HepG2 (cell line): ENCODE results near the gene TIMM23. TPM values are rescaled to one million over a fixed set of nuclear protein-coding genes. Genes with fewer than 3 reads are reported as not detected.
A peak's percentile ranks its signal among the peaks of the same experiment; 100 is the strongest.

Experiments
- ARID2 ChIP-seq: sonication (generic); formaldehyde crosslinking; IDR thresholded peaks from 2 replicates; pipeline ENCODE4 v1.8.1; 2022; ENCODE audit warnings: mild to moderate bottlenecking, missing genetic modification reagents, borderline replicate concordance
- FLYWCH1 ChIP-seq: sonication (generic); formaldehyde crosslinking; IDR thresholded peaks from 2 replicates; pipeline ENCODE4 v1.8.1; 2023; ENCODE audit warnings: mild to moderate bottlenecking, missing genetic modification reagents
- ISL2 ChIP-seq: sonication (generic); formaldehyde crosslinking; IDR thresholded peaks from 2 replicates; pipeline ENCODE4 v1.5.0; 2020; ENCODE audit warnings: missing genetic modification reagents
- MED13 ChIP-seq: sonication (generic); formaldehyde crosslinking; IDR thresholded peaks from 2 replicates; pipeline ENCODE4 v1.5.0; 2020; ENCODE audit warnings: missing genetic modification reagents
- NR2F1 ChIP-seq, 2 experiments: fragments of 450-650 bp in 1 of 2; formaldehyde crosslinking in 1 of 2; IDR thresholded peaks; 2 replicates each; pipeline versions ENCODE4 v1.5.0 to v1.6.1; 2016 to 2020; ENCODE audit warnings: mild to moderate bottlenecking in 1 of 2, missing compliant biosample characterization in 1 of 2, missing genetic modification reagents in 1 of 2, moderate library complexity in 1 of 2
- TARDBP ChIP-seq: sonication (generic); formaldehyde crosslinking; IDR thresholded peaks from 2 replicates; pipeline ENCODE4 v1.8.0; 2022; ENCODE audit warnings: mild to moderate bottlenecking, missing genetic modification reagents
- ZBTB40 ChIP-seq, 2 experiments: fragments of 450-650 bp in 1 of 2; sonication (generic) in 1 of 2; formaldehyde crosslinking in 1 of 2; IDR thresholded peaks; 2 replicates each; pipeline versions ENCODE4 v1.6.1 to v1.8.0; 2016 to 2022; ENCODE audit warnings: antibody characterized with exemption in 1 of 2, mild to moderate bottlenecking in 1 of 2, missing genetic modification reagents in 1 of 2
- ZFX ChIP-seq: sonication (generic); formaldehyde crosslinking; IDR thresholded peaks from 2 replicates; pipeline ENCODE4 v1.4.0; 2020; ENCODE audit warnings: mild to moderate bottlenecking, low read depth, missing genetic modification reagents, moderate library complexity
- ZNF160 ChIP-seq: sonication (generic); formaldehyde crosslinking; IDR thresholded peaks from 2 replicates; pipeline ENCODE4 v1.8.0; 2022; ENCODE audit warnings: mild to moderate bottlenecking, inconsistent platforms, missing genetic modification reagents
- ZNF557 ChIP-seq: sonication (generic); formaldehyde crosslinking; IDR thresholded peaks from 2 replicates; pipeline ENCODE4 v1.4.0; 2020; ENCODE audit warnings: missing genetic modification reagents
- ZSCAN5A ChIP-seq: sonication (generic); formaldehyde crosslinking; IDR thresholded peaks from 2 replicates; pipeline ENCODE4 v1.8.0; 2022; ENCODE audit warnings: mild to moderate bottlenecking, missing genetic modification reagents, borderline replicate concordance
- polyA plus RNA-seq, 8 experiments: library from polyadenylated mRNA; depleted of rRNA in 3 of 8; stranded (reverse) in 7 of 8; unstranded in 1 of 8; fragments of >200 nt; fragmentation: Illumina TruSeq in 4 of 8; extraction: Trizol in 4 of 8; gene quantifications; 2 replicates each; pipeline versions ENCODE4 v1.2.1 to v1.2.3, GENCODE V29; 2011 to 2016; ENCODE audit warnings: low read depth in 4 of 8, missing spikeins in 1 of 8, mixed read lengths in 1 of 8; ENCODE audit not compliant: insufficient read depth in 1 of 8
- total RNA-seq, 5 experiments: library from RNA; depleted of rRNA; stranded (reverse); fragments of >200 nt; fragmentation: Illumina TruSeq; extraction: Trizol; gene quantifications; 2 replicates each; pipeline ENCODE4 v1.2.3, GENCODE V29; 2016; ENCODE audit warnings: low read depth in 1 of 5

The TIMM23 gene
- total and polyA plus RNA-seq, 2 of the 13 experiments (the other 11 are each of a cell fraction or from before 2014, with no cell fraction given), result 80.2 to 98.6 TPM

- TF ChIP-seq ZBTB40 (IDR thresholded peaks at IDR 0.05), result no peak
- peak; percentile 38 for TF ChIP-seq ZBTB40 (CRISPR knock-in tag; IDR thresholded peaks at IDR 0.05)
- no peak for TF ChIP-seq NR2F1 (CRISPR knock-in tag; IDR thresholded peaks at IDR 0.05)
- TF ChIP-seq MED13 (CRISPR knock-in tag), result 0 out of 2 replicates have a peak, but pooled peaks have one; percentile 7
- TF ChIP-seq TARDBP (CRISPR knock-in tag), result peak; percentile 29
- TF ChIP-seq ISL2, result 0 out of 2 replicates have a peak, but pooled peaks have one; percentile 5
- TF ChIP-seq ZNF160 (CRISPR knock-in tag), result no peak
- TF ChIP-seq ZSCAN5A, result 0 out of 2 replicates have a peak, but pooled peaks have one; percentile 6
- peak; percentile 2; the same call in 1 of the 2 replicates for TF ChIP-seq ARID2 (CRISPR knock-in tag)
- TF ChIP-seq FLYWCH1 (CRISPR knock-in tag), result no peak
- TF ChIP-seq ZFX (CRISPR knock-in tag), result peak; percentile 9; the same call in 1 of the 2 replicates
- no peak for TF ChIP-seq ZNF557 (CRISPR knock-in tag)
These were observed 80.6 kb downstream of the TIMM23 start (continued) for GRCh38 chr10:46052791-46053375.
